K562 (cell line): ENCODE data around the gene DNMBP. TPM values are rescaled to one million over a fixed set of nuclear protein-coding genes. Genes with fewer than 3 reads are reported as not detected.

Experiments
- ATAC-seq: fragments of 200-7000 bp; cut with Tn5 transposase; 3 replicates; pipeline ENCODE4 v1.9.1; 2020; ENCODE audit warnings: moderate library complexity
- BruUV-seq: library from RNA; stranded (reverse); fragments of 400-500 nt; replicated peaks from 2 replicates; lab custom pipeline; 2021; lab: Mats Ljungman, UMichigan
- CTCF ChIA-PET: fragments of 300-600 bp; formaldehyde crosslinking; extraction: SDS; loops from one replicate; lab custom pipeline; 2021; ENCODE audit warnings: low intra/inter-chr PET ratio; lab: Yijun Ruan, JAX
- POLR2A ChIA-PET: fragments of 300-600, 350-650 bp; sonication (Branson Sonifier 250); formaldehyde crosslinking; extraction: SDS; loops from one replicate; lab custom pipeline; 2021; ENCODE audit warnings: antibody characterized with exemption, inconsistent platforms; lab: Yijun Ruan, JAX
- DNase-seq, 4 experiments: peaks; one replicate each; pipeline versions ENCODE4 v3.0.0 to v3.0.0-alpha.2; 2011 to 2018; ENCODE audit warnings: low spot score in 3 of 4, mixed read lengths in 3 of 4; ENCODE audit errors: extremely low read depth in 1 of 4
- FAIRE-seq: peaks from 2 replicates; lab custom pipeline; 2011; peaks lifted over from hg19 to GRCh38; lab: Jason Lieb, UNC
- H2AFZ ChIP-seq: 2 replicates; pipeline ENCODE4 v1.6.0; 2011; ENCODE audit warnings: low read depth, low read length, control low read depth, inconsistent platforms
- H3K27ac ChIP-seq: fragments of 200-600 bp; 3 replicates; pipeline ENCODE4 v1.8.0; 2011; ENCODE audit warnings: low read depth, mild to moderate bottlenecking, control low read depth, inconsistent platforms, low read length, moderate library complexity, mixed read lengths; ENCODE audit errors: extremely low read depth
- H3K27me3 ChIP-seq, 2 experiments: fragments of 300-600 bp in 1 of 2; 2 replicates in 1 of 2; 3 replicates in 1 of 2; pipeline versions ENCODE4 v1.6.0 to v1.8.0; 2011; ENCODE audit warnings: inconsistent platforms in 2 of 2, low read length in 2 of 2, mild to moderate bottlenecking in 1 of 2, mixed read lengths in 1 of 2, moderate library complexity in 1 of 2; ENCODE audit not compliant: control insufficient read depth in 2 of 2, insufficient read depth in 2 of 2
- H3K36me3 ChIP-seq: fragments of 300-600 bp; 3 replicates; pipeline ENCODE4 v1.8.0; 2011; ENCODE audit warnings: mild to moderate bottlenecking, low read length, inconsistent platforms; ENCODE audit not compliant: control insufficient read depth, insufficient read depth
- H3K4me1 ChIP-seq, 2 experiments: fragments of 200-600 bp in 1 of 2; replicated peaks in 1 of 2; 2 replicates in 1 of 2; 3 replicates in 1 of 2; pipeline versions ENCODE4 v1.5.1 to v1.8.0; 2011; ENCODE audit warnings: inconsistent platforms in 2 of 2, low read length in 2 of 2, mild to moderate bottlenecking in 1 of 2, mixed read lengths in 1 of 2, moderate library complexity in 1 of 2; ENCODE audit not compliant: control insufficient read depth in 2 of 2, insufficient read depth in 2 of 2
- H3K4me2 ChIP-seq: 2 replicates; pipeline ENCODE4 v1.6.1; 2011; ENCODE audit warnings: low read length, control low read depth, inconsistent platforms, mixed read lengths; ENCODE audit not compliant: insufficient read depth
- H3K4me3 ChIP-seq: fragments of 200-600 bp; sonication (generic), shearing (Covaris generic); 2 replicates; pipeline ENCODE4 v1.5.1; 2016; ENCODE audit warnings: control low read depth, inconsistent platforms
- H3K79me2 ChIP-seq: fragments of 200-600 bp; 3 replicates; pipeline ENCODE4 v1.8.0; 2011; ENCODE audit warnings: low read length, inconsistent platforms; ENCODE audit not compliant: control insufficient read depth, insufficient read depth
- H3K9ac ChIP-seq, 2 experiments: 2 replicates each; pipeline versions ENCODE4 v1.6.0 to v1.6.1; 2011; ENCODE audit warnings: low read depth in 2 of 2, low read length in 2 of 2, control low read depth in 1 of 2, inconsistent platforms in 1 of 2, mild to moderate bottlenecking in 1 of 2, mixed read lengths in 1 of 2; ENCODE audit not compliant: insufficient read depth in 1 of 2
- H3K9me1 ChIP-seq: one replicate; pipeline ENCODE4 v1.6.0; 2011; ENCODE audit warnings: inconsistent platforms, mild to moderate bottlenecking, low read length, moderate library complexity; ENCODE audit not compliant: control insufficient read depth, insufficient read depth
- H3K9me3 ChIP-seq: replicated peaks from 2 replicates; pipeline ENCODE4 v1.5.1; 2011; ENCODE audit warnings: low read depth, low read length, inconsistent platforms; ENCODE audit not compliant: control insufficient read depth, insufficient read depth
- H4K20me1 ChIP-seq: replicated peaks from 2 replicates; pipeline ENCODE4 v1.6.1; 2011; ENCODE audit warnings: low read length, inconsistent platforms, mixed read lengths; ENCODE audit not compliant: control insufficient read depth, insufficient read depth
- AFF1 ChIP-seq, 2 experiments: fragments of 450-650 bp; IDR thresholded peaks; 2 replicates each; pipeline ENCODE4 v1.6.1; 2018; ENCODE audit warnings: mild to moderate bottlenecking in 2 of 2, low read depth in 1 of 2; ENCODE audit not compliant: partially characterized antibody in 2 of 2
- BRF2 ChIP-seq: IDR thresholded peaks from 3 replicates; pipeline ENCODE4 v1.6.1; 2011; ENCODE audit warnings: borderline replicate concordance, mild to moderate bottlenecking; ENCODE audit not compliant: insufficient read length, insufficient read depth
- FIP1L1 ChIP-seq: fragments of 200-400 bp; formaldehyde crosslinking; IDR thresholded peaks from 2 replicates; pipeline ENCODE4 v1.6.1; 2018; ENCODE audit warnings: mild to moderate bottlenecking, low read depth, low read length; ENCODE audit not compliant: poor library complexity, severe bottlenecking
- HNRNPH1 ChIP-seq: fragments of 200-400 bp; formaldehyde crosslinking; optimal IDR thresholded peaks from 2 replicates; pipeline ENCODE3; 2017; ENCODE audit warnings: low read depth, mild to moderate bottlenecking, low read length, moderate library complexity
- KAT8 ChIP-seq: fragments of 450-650 bp; IDR thresholded peaks from 2 replicates; pipeline ENCODE4 v1.6.1; 2016; ENCODE audit warnings: low read depth, mild to moderate bottlenecking
- MEF2A ChIP-seq: IDR thresholded peaks from 2 replicates; pipeline ENCODE4 v1.6.1; 2011; ENCODE audit warnings: low read depth, mild to moderate bottlenecking, low read length, moderate library complexity; ENCODE audit not compliant: control insufficient read depth
- MYC ChIP-seq, 2 experiments: fragments of 250-450 bp in 1 of 2; sonication (Bioruptor Pico) in 1 of 2; IDR thresholded peaks; 2 replicates each; pipeline versions ENCODE4 v1.5.1 to v1.6.1; 2012 to 2021; ENCODE audit warnings: low read depth in 2 of 2, borderline replicate concordance in 1 of 2, improper control_type of control experiment in 1 of 2, low read length in 1 of 2, mild to moderate bottlenecking in 1 of 2, moderate library complexity in 1 of 2
- NR3C1 ChIP-seq: sonication (generic); formaldehyde crosslinking; IDR thresholded peaks from 2 replicates; pipeline ENCODE4 v1.8.1; 2022; ENCODE audit warnings: missing genetic modification reagents
- SMAD4 ChIP-seq: fragments of 250-450 bp; sonication (Bioruptor Pico); conservative IDR thresholded peaks from 2 replicates; pipeline ENCODE4 v1.8.0; 2021; ENCODE audit warnings: inconsistent platforms, mild to moderate bottlenecking, moderate library complexity
- TBP ChIP-seq: optimal IDR thresholded peaks from 2 replicates; pipeline ENCODE3; 2011; ENCODE audit warnings: low read depth, low read length, improper control_type of control experiment
- WGBS: fragments of 100-300 bp; shearing (Covaris generic); methylation state at CpG from one replicate; pipeline ENCODE4 v1.1.6; 2016; ENCODE audit warnings: low coverage, mixed read lengths; ENCODE audit not compliant: insufficient coverage; ENCODE audit errors: missing lambda C conversion rate; 5-methylcytosine and 5-hydroxymethylcytosine counted together
- in situ Hi-C: fragments of 300-500 bp; cut with MboI; formaldehyde crosslinking; loops from 4 replicates; pipeline ENCODE4 v1.15.0; 2018; ENCODE audit warnings: inconsistent platforms, mixed read lengths
- intact Hi-C: fragments of 100-400 bp; cut with micrococcal nuclease; formaldehyde crosslinking; loops from 2 replicates; pipeline ENCODE4 v1.14.2; 2022
- polyA plus RNA-seq, 8 experiments: library from polyadenylated mRNA; depleted of rRNA in 4 of 8; stranded (reverse) in 5 of 8; unstranded in 3 of 8; fragments of >200 nt; fragmentation: Nextera tagmentation in 2 of 8; fragmentation: Illumina TruSeq in 1 of 8; extraction: Ambion mirVana in 2 of 8; extraction: Trizol in 1 of 8; gene quantifications; 2 replicates each; pipeline versions ENCODE4 v1.2.1 to v1.2.3, GENCODE V29; 2011 to 2014; ENCODE audit warnings: inconsistent platforms in 1 of 8, missing spikeins in 1 of 8
- total RNA-seq, 7 experiments: library from RNA; depleted of rRNA in 6 of 7; stranded (reverse); fragments of >200 nt in 6 of 7; fragmentation: Illumina TruSeq in 2 of 7; extraction: Trizol in 2 of 7; gene quantifications; 2 replicates each; pipeline versions ENCODE4 v1.2.1 to v1.2.3, GENCODE V29; 2011 to 2021; ENCODE audit warnings: low replicate concordance in 1 of 7

DNMBP gene
- total and polyA plus RNA-seq, 9 of the 15 experiments (the other 6 are each of a cell fraction or from before 2014, with no cell fraction given) = 0.83 to 3.7 (median 2.2) TPM

GRCh38 chr10:99835947-99836346 is 173.8 kb downstream of the DNMBP start:
- no peak overlapping the region for H2AFZ ChIP-seq
- no peak for FAIRE-seq
- WGBS = 4% methylated on average over 8 of the region's 8 CpGs
- H3K9me3 ChIP-seq = no peaks in the 10 kb centered on the region
- CTCF ChIA-PET = interaction anchor here (0.6 kb wide), 1 partner anchor 911 kb away, joined by 4 read pairs; no protein-coding TSS in a partner anchor
- H3K9ac ChIP-seq = no peak overlapping the region
- no peak for ATAC-seq
- no peak for DNase-seq
- H3K27ac ChIP-seq = no peak overlapping the region
- H3K27me3 ChIP-seq = peaks cover 0 to 15% of the 10 kb centered on the region in 2 experiments; a peak in 2 of 5 replicates
- H3K79me2 ChIP-seq = no peaks in the 10 kb centered on the region
- H3K4me2 ChIP-seq = no peak overlapping the region
- no peaks in the 10 kb centered on the region for H3K9me1 ChIP-seq
- no TSS peak for BruUV-seq
- POLR2A ChIA-PET = interaction anchor here (0.6 kb wide), 1 partner anchor 220 kb away, joined by 3 read pairs; no protein-coding TSS in a partner anchor
- TF ChIP-seq BRF2 (no peak), MYC (IDR thresholded peaks at IDR 0.05; ENCODE audit: low read depth, low read length) (no peak), MYC (CRISPR knock-in tag; IDR thresholded peaks at IDR 0.05; ENCODE audit: borderline replicate concordance, low read depth) (no peak)
- no peak overlapping the region for H3K4me3 ChIP-seq
- no peaks in the 10 kb centered on the region for H3K4me1 ChIP-seq
- no peaks in the 10 kb centered on the region for H4K20me1 ChIP-seq
- H3K36me3 ChIP-seq = no peaks in the 10 kb centered on the region
- in situ Hi-C loops = no loop called here
- intact Hi-C loops = no loop called here

- 4% methylated on average over 4 of the region's 4 CpGs for WGBS
- ATAC-seq (no peak), DNase-seq (peak in 1 of 4 experiments; percentile 12), FAIRE-seq (no peak)
- intact Hi-C loops (no loop called here), in situ Hi-C loops (no loop called here)
- no peaks in the 10 kb centered on the region for H4K20me1 ChIP-seq
- no peak overlapping the region for H3K9ac ChIP-seq
- no peak overlapping the region for H3K4me3 ChIP-seq
- no peak overlapping the region for H3K27ac ChIP-seq
- H3K4me1 ChIP-seq = no peaks in the 10 kb centered on the region
- no peaks in the 10 kb centered on the region for H3K79me2 ChIP-seq
- H3K9me3 ChIP-seq = no peaks in the 10 kb centered on the region
- H3K27me3 ChIP-seq = peaks cover 0 to 21% of the 10 kb centered on the region in 2 experiments; a peak in 2 of 5 replicates
- no peaks in the 10 kb centered on the region for H3K36me3 ChIP-seq
- ChIA-PET CTCF (no interaction called here), POLR2A (interaction anchor here (0.5 to 1.3 kb wide), 2 partner anchors 11 to 70 kb away, joined by 3 to 4 read pairs; no protein-coding TSS in a partner anchor)
- no peak overlapping the region for H2AFZ ChIP-seq
- no peaks in the 10 kb centered on the region for H3K9me1 ChIP-seq
- BruUV-seq = no TSS peak
- H3K4me2 ChIP-seq = no peak overlapping the region
- no peak for TF ChIP-seq NR3C1
- no peak for TF ChIP-seq KAT8
- TF ChIP-seq FIP1L1 = no peak
- TF ChIP-seq TBP = no peak
- TF ChIP-seq MEF2A = no peak
- TF ChIP-seq SMAD4 = no peak
- no peak for TF ChIP-seq HNRNPH1
- no peak for TF ChIP-seq AFF1 (IDR thresholded peaks at IDR 0.05; ENCODE audit: low read depth in 1 of 2, partially characterized antibody in 2 of 2)
Measured at GRCh38 chr10:99834410-99834809, 175.3 kb downstream of the DNMBP start.
